Adipocyte (in vitro differentiated cells): ENCODE data around the gene HOXA5.

Experiments used
- DNase-seq: peaks from one replicate; pipeline ENCODE4 v3.0.0-alpha.2; 2015; ENCODE audit warnings: low read depth
- H3K27me3 ChIP-seq: replicated peaks from 2 replicates; pipeline ENCODE4 v1.7.0; 2013; ENCODE audit warnings: mild to moderate bottlenecking, low read length, moderate library complexity; ENCODE audit not compliant: control insufficient read depth, insufficient read depth
- H3K36me3 ChIP-seq: 2 replicates; pipeline ENCODE4 v1.7.0; 2013; ENCODE audit warnings: low read length, mild to moderate bottlenecking, moderate library complexity; ENCODE audit not compliant: control insufficient read depth, insufficient read depth, severe bottlenecking
- H3K4me1 ChIP-seq: 2 replicates; pipeline ENCODE4 v1.7.0; 2013; ENCODE audit warnings: mild to moderate bottlenecking, low read length, moderate library complexity; ENCODE audit not compliant: control insufficient read depth, insufficient read depth
- H3K4me3 ChIP-seq: 2 replicates; pipeline ENCODE4 v1.7.0; 2013; ENCODE audit warnings: mild to moderate bottlenecking, low read length, moderate library complexity
- H3K9ac ChIP-seq: 2 replicates; pipeline ENCODE4 v1.7.0; 2013; ENCODE audit warnings: mild to moderate bottlenecking, low read length, moderate library complexity
- H3K9me3 ChIP-seq: 2 replicates; pipeline ENCODE4 v1.7.0; 2013; ENCODE audit warnings: mild to moderate bottlenecking, low read length, moderate library complexity; ENCODE audit not compliant: control insufficient read depth

Gene HOXA5

GRCh38 chr7:27141137-27141922 is 2.2 kb downstream of the HOXA5 start:
- no peaks in the 10 kb centered on the region for H3K9me3 ChIP-seq
- H3K36me3 ChIP-seq, result peaks cover 25% of the 10 kb centered on the region
- H3K4me1 ChIP-seq, result peaks cover 57% of the 10 kb centered on the region
- no peak for DNase-seq
- peak overlapping the region; percentile 88 for H3K9ac ChIP-seq
- no peaks in the 10 kb centered on the region for H3K27me3 ChIP-seq
- peak overlapping the region; percentile 82 for H3K4me3 ChIP-seq

DNA sequence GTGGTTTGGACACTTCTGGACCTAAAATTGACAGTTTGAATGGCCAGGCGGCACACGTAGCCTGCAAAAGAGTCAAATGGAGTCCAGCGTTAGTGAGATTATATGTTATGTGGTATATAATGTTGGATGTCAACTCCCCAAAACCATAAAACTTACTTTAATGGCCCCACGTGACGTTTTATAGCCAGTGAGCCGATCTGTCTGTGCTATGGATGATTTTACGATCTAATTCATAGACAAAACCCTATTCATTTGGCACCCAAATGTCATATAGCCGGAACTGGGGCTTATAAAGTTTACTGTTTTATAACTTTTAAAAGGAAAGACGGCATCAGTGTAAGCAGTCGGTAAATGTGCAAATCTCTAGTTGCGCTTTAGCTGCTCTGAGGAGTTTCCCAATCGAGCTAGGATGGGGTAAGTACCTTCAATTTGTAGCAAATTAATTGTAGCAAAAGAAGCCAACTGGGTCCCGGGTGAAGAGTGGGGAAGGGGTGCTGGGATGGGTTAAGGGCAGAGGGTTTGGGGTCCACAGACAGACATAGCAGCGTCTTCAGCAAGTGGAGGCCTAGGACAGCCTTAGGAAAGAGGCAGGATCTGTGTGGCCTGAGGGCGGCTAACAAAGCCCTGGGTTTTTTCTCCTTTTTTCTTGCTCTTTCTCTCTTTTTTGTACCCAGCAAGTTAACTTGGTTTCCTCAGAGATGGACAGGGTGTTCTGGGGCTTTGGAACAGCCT is 3.2 kb downstream of the HOXA5 start:
- no peak for DNase-seq
- H3K27me3 ChIP-seq, result no peaks in the 10 kb centered on the region
- H3K4me1 ChIP-seq, result peaks cover 61% of the 10 kb centered on the region
- peak overlapping the region; percentile 82 for H3K4me3 ChIP-seq
- no peaks in the 10 kb centered on the region for H3K9me3 ChIP-seq
- H3K9ac ChIP-seq, result peak overlapping the region; percentile 88
- H3K36me3 ChIP-seq, result peaks cover 22% of the 10 kb centered on the region

DNA sequence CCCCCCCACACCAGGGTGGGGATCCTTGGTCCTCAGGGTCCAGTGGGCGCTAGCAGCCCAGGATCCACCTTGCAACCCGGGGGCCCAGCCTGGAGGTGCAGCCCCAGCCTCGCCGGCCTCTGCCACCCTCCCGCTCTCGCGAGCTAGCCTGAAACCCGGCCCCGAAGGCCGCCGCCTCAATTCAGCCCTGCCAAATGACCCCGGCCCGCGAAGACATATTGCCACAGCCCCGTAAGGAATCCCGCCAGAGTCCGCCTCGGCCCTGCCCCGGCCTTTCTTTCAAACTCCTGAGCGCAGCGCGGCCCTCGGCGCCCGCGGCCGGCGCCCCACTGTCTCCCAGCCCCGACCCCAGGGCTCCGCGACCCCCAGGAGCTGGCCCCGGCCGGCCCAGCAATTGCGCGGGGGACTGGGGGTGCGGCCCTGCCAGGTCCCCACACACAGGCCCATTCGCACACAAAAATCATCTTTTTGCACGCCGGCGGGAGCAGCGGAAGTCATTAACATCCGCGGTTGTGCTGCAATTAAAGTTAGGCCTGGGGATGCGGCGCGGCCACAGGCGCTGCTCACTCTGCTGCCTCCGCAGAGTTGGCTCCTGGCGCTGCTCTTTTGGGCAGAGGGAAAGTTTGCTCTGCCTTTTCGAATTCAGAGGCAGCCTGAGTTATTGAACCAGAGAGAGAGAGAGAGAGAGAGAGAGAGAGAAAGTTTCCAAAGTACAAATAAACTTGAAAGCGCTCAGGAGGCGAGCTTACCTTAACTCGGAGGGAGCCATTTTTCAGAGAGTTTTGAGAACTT is 4.0 kb downstream of the HOXA5 start:
- H3K9ac ChIP-seq, result peak overlapping the region; percentile 88
- H3K36me3 ChIP-seq, result peaks cover 17% of the 10 kb centered on the region
- H3K4me3 ChIP-seq, result peak overlapping the region; percentile 82
- H3K27me3 ChIP-seq, result no peaks in the 10 kb centered on the region
- peaks cover 69% of the 10 kb centered on the region for H3K4me1 ChIP-seq
- no peak for DNase-seq
- H3K9me3 ChIP-seq, result no peaks in the 10 kb centered on the region

DNA sequence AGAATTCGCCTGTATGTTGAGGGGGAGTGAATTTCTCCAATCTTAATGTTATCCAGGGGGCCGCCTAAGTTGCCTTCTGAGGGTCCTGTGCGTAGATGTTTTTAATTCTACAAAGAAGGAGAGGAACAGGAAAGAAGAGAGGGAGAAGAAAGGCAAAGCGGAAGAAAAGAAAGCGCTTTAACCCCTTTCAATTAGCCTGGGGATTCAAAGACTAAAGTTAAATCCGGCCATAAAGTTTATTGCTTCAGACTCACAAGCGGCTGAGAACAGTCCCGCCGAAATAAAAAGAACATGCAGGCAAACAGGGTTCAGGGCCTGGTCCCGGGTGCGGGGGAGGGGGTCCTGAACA is 4.5 kb downstream of the HOXA5 start:
- Histone ChIP-seq H3K4me3 (peak overlapping the region; percentile 82), H3K27me3 (no peaks in the 10 kb centered on the region), H3K9ac (peak overlapping the region; percentile 88), H3K4me1 (peaks cover 70% of the 10 kb centered on the region), H3K36me3 (peaks cover 12% of the 10 kb centered on the region), H3K9me3 (no peaks in the 10 kb centered on the region)
- DNase-seq, result no peak

DNA sequence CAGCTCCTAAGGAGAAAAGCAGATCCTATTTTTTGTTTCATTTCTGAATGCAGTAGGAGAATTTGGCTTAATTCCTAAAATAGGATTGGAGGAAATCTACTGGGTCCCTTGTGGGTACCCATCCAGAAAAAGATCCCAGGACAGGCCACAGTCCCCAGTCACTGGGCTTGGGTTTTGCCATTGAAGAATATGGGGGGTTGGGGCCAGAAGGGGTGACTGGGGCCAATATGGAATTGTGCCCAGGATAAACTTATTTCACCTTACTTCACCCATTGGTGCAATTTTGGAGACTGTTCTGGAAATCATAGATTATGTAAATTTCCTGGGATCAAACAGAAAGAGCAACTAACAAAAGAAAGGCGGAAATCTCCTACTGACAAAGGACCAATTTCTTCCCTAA is 5.0 kb downstream of the HOXA5 start:
- no peaks in the 10 kb centered on the region for H3K9me3 ChIP-seq
- no peaks in the 10 kb centered on the region for H3K27me3 ChIP-seq
- DNase-seq, result no peak
- H3K36me3 ChIP-seq, result peaks cover 9% of the 10 kb centered on the region
- H3K4me1 ChIP-seq, result peaks cover 74% of the 10 kb centered on the region
- H3K4me3 ChIP-seq, result peak overlapping the region; percentile 82
- peak overlapping the region; percentile 88 for H3K9ac ChIP-seq

DNA sequence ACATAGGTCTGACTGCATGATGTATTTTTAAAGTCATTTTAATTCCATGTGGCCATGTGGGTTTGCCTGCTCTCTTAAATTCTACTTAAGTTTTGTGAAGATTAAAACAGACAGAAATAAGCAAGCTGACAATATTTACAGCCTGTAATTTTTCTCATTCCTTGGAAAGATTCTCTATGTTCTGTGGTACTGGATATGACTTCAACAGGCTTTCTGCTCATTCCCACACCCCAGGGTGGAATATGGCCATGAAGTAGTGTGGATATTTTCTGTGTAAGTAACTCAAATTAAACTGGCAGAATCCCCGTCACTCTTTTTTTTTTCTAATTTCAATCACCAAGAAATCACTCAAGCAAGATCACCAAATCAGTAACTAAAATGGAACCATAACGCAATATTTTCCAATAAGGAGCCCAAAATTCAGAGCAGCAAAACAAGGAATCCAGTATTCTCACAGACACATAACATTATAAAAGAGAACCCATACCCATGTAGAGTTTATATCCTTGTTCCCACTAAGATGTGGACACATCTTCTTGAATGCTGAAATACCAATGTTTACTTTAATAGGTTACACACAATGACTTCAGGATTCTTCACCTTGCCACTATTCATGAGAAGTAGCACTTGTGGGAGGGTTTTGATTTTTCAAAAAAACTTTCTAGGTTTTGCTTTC is 5.7 kb downstream of the HOXA5 start:
- Histone ChIP-seq H3K4me1 (peaks cover 77% of the 10 kb centered on the region), H3K27me3 (no peaks in the 10 kb centered on the region), H3K4me3 (peak overlapping the region; percentile 82), H3K9me3 (no peaks in the 10 kb centered on the region), H3K36me3 (peaks cover 9% of the 10 kb centered on the region), H3K9ac (peak overlapping the region; percentile 88)
- no peak for DNase-seq

DNA sequence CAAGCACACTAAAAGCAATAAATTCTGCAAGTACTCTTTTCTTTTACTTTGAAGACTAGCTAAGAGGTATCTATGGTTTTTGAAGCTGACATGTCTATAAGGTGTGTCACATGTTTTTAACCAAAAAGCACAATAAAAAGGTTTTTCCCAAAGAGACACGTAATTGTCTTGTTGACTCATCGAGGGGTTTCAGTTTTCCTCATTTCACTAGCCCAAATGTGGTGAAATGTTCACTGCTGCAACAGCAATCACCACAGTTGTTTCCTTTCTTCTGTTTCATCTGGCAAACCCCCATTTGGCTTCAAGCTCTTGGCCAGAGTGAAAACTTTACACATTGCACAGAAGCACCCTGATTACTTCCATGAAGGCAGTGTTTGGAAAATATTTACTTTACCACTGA is 9.1 kb downstream of the HOXA5 start:
- H3K9ac ChIP-seq, result peak overlapping the region; percentile 1
- DNase-seq, result no peak
- no peak overlapping the region for H3K4me3 ChIP-seq
- no peaks in the 10 kb centered on the region for H3K27me3 ChIP-seq
- peaks cover 80% of the 10 kb centered on the region for H3K4me1 ChIP-seq
- H3K9me3 ChIP-seq, result no peaks in the 10 kb centered on the region
- peaks cover under 1% of the 10 kb centered on the region for H3K36me3 ChIP-seq

GRCh38 chr7:27133409-27134231 is 9.9 kb downstream of the HOXA5 start:
- Histone ChIP-seq H3K4me1 (peaks cover 78% of the 10 kb centered on the region), H3K9ac (peak overlapping the region; percentile 1), H3K27me3 (no peaks in the 10 kb centered on the region), H3K36me3 (peaks cover 8% of the 10 kb centered on the region), H3K9me3 (no peaks in the 10 kb centered on the region), H3K4me3 (no peak overlapping the region)
- no peak for DNase-seq

DNA sequence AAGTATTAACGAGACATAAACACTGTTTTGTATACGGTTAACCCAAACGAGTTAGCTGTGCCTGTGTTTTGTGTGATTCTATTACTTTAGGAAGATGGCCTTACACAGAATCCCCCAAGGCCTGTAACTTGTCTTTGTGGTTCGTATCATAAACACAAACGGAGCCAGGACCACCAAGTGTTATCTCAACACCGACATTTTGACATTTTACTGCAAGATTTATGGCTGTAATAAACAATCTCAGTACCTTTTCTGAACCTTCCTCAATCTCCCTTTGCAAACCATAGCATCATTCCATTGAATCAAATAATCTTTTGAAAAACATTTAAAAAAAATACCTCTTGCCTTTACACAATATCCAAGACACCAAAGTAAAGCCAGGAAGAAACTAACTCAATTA is 10.5 kb downstream of the HOXA5 start:
- Histone ChIP-seq H3K4me1 (peaks cover 78% of the 10 kb centered on the region), H3K4me3 (no peak overlapping the region), H3K9me3 (no peaks in the 10 kb centered on the region), H3K9ac (no peak overlapping the region), H3K36me3 (peaks cover 8% of the 10 kb centered on the region), H3K27me3 (no peaks in the 10 kb centered on the region)
- DNase-seq, result no peak

- Histone ChIP-seq H3K27me3 (no peaks in the 10 kb centered on the region), H3K4me3 (no peak overlapping the region), H3K9me3 (no peaks in the 10 kb centered on the region), H3K9ac (peak overlapping the region; percentile 6), H3K4me1 (peaks cover 78% of the 10 kb centered on the region), H3K36me3 (peaks cover 8% of the 10 kb centered on the region)
- no peak for DNase-seq
Observed at GRCh38 chr7:27132214-27132613, 11.3 kb downstream of the HOXA5 start.
